ENCODE results near the gene KIAA1143. TPM values are rescaled to one million over a fixed set of nuclear protein-coding genes. Genes with fewer than 3 reads are reported as not detected.
A peak's percentile ranks its signal among the peaks of the same experiment; 100 is the strongest.

The KIAA1143 gene
- 10 to 100 TPM; 21.1 to 26.8 TPM for total RNA-seq

- peak; percentile 97 for DNase-seq (ENCODE audit: low spot score)
- Histone ChIP-seq H3K27ac (peak within 1 kb of the TSS; percentile 63 to 89), H3K27me3 (no peaks in the 10 kb centered on the region), H3K36me3 (peaks cover 4% of the 10 kb centered on the region), H3K4me3 (peak within 1 kb of the TSS; percentile 86 to 94), H3K9me3 (peaks cover 0 to 5% of the 10 kb centered on the region in 2 donors), H3K4me1 (peaks cover 0 to 15% of the 10 kb centered on the region in 2 donors)
- TF ChIP-seq CTCF (IDR thresholded peaks at IDR 0.05) = no peak
These were observed at the start of gene KIAA1143, which contains the start of gene KIF15 for GRCh38 chr3:44761424-44762169. KIAA1143 (minus strand) TSS chr3:44761619; CDS start chr3:44761602, 17 bp downstream. KIF15 (plus strand) TSS chr3:44761794; CDS start chr3:44761866, 72 bp downstream.

GRCh38 chr3:44805960-44806359 lies 44.5 kb upstream of the KIAA1143 start:
- TF ChIP-seq CTCF (IDR thresholded peaks at IDR 0.05) = no peak
- no peaks in the 10 kb centered on the region for H3K9me3 ChIP-seq
- no peak overlapping the region for H3K27ac ChIP-seq
- no peaks in the 10 kb centered on the region for H3K4me1 ChIP-seq
- H3K4me3 ChIP-seq = no peak overlapping the region
- H3K36me3 ChIP-seq = no peaks in the 10 kb centered on the region
- DNase-seq (ENCODE audit: low spot score) = no peak
- no peaks in the 10 kb centered on the region for H3K27me3 ChIP-seq

GRCh38 chr3:44803298-44803697 lies 41.9 kb upstream of the KIAA1143 start:
- Histone ChIP-seq H3K4me3 (no peak overlapping the region), H3K4me1 (no peaks in the 10 kb centered on the region), H3K36me3 (no peaks in the 10 kb centered on the region), H3K27me3 (no peaks in the 10 kb centered on the region), H3K27ac (no peak overlapping the region), H3K9me3 (no peaks in the 10 kb centered on the region)
- DNase-seq (ENCODE audit: low spot score) = no peak
- no peak for TF ChIP-seq CTCF (IDR thresholded peaks at IDR 0.05)

- Histone ChIP-seq H3K4me1 (no peaks in the 10 kb centered on the region), H3K36me3 (no peaks in the 10 kb centered on the region), H3K27me3 (no peaks in the 10 kb centered on the region), H3K4me3 (no peak overlapping the region), H3K27ac (no peak overlapping the region), H3K9me3 (no peaks in the 10 kb centered on the region)
- TF ChIP-seq CTCF (IDR thresholded peaks at IDR 0.05) = no peak
- no peak for DNase-seq (ENCODE audit: low spot score)
These were observed 40.6 kb upstream of the KIAA1143 start for GRCh38 chr3:44802011-44802410.

GRCh38 chr3:44795197-44795596 lies 33.8 kb upstream of the KIAA1143 start:
- Histone ChIP-seq H3K4me3 (no peak overlapping the region), H3K27me3 (no peaks in the 10 kb centered on the region), H3K9me3 (no peaks in the 10 kb centered on the region), H3K4me1 (no peaks in the 10 kb centered on the region), H3K27ac (no peak overlapping the region), H3K36me3 (no peaks in the 10 kb centered on the region)
- no peak for TF ChIP-seq CTCF (IDR thresholded peaks at IDR 0.05)
- no peak for DNase-seq (ENCODE audit: low spot score)

Data from right atrium auricular region (tissue), 2 donors.